HUDEP-2 (cell line): ENCODE data around the gene CCT8.

Experiments used
- DNase-seq, 76 experiments: peaks; one replicate each; lab custom pipeline; 2025; ENCODE audit not compliant: unreplicated experiment in 76 of 76; lab: John Stamatoyannopoulos, UW

CCT8 gene

GRCh38 chr21:29078869-29079767 lies 5.7 kb upstream of the CCT8 start:
- peak in 2 of 76 experiments; percentile 10 to 13 for DNase-seq

DNA sequence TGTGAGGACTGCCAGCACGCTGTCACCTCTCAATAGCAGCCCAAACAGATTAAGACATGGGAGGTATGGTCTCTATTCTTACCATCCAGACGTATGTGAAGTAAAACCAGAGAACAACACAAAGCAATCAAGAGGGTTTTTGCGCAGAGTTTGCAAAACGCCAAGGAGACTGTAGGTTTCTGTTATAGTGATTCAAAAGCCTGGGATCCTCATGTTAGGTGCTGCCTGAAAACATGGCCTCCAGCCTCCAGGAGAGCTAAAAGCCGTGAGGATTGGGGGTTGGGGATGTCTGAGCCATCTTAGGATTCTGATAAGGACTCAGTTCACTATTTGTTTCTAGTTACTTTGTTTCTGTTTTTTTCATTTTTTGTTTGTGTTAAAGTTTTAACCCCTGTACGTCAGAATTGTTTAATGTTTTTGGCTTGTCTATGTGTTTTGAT lies 4.2 kb upstream of the CCT8 start:
- no peak for DNase-seq

GRCh38 chr21:29076731-29077640 lies 3.5 kb upstream of the CCT8 start:
- peak in 6 of 76 experiments; percentile 12 to 39 (median 22) for DNase-seq

GRCh38 chr21:29075706-29076466 lies 2.4 kb upstream of the CCT8 start:
- no peak for DNase-seq

GRCh38 chr21:29074783-29075182 lies 1.3 kb upstream of the CCT8 start:
- no peak for DNase-seq

GRCh38 chr21:29074007-29074376 lies 544 bp upstream of the CCT8 start:
- peak in 1 of 76 experiments; percentile 64 for DNase-seq

DNA sequence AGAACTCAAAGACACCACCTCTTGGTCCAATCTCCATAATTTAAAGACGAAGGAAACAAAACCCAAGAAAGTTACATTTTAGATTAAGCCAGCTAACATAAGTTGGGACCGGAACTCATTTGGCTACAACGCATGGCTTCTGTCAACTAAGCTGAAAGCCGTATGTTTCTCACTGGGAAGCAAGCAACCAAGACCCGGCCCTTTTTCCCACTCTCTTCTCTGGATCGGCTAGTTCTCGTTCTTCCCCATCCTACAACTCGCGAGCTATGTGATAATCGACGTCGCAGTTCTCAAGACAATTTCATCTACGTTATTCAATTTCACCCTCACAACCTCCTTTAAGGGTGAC lies 601 bp downstream of the CCT8 start:
- peak in 9 of 76 experiments; percentile 12 to 61 (median 42) for DNase-seq

DNA sequence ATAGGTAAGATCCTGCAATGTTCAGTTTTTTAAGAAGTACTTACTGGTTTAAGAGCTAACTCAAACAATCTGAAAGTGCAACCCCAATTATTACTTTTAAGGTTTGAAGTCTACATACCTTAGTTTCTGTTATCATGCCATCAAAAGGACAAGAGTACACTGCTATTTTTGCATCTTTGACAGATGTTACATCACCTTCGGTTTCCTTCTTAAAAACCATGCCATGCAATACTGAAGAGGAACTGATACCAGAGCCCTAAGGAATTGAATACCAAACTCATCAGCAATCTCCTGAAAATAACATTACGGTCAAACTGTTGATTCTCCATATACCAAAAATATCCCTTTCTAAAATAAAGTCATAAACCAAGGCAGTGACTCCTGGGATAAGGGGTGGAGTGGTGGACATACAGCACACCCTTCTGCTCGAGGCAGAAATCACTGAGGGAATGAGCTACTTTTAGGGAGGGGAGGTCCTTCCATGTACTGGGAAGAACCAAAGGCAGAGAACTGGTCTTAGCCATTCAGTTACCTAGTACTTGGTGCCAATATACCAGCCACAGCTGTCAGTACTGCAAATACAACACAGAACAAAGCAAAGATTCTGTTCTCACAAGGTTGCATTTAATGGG lies 8.5 kb downstream of the CCT8 start:
- no peak for DNase-seq

DNA sequence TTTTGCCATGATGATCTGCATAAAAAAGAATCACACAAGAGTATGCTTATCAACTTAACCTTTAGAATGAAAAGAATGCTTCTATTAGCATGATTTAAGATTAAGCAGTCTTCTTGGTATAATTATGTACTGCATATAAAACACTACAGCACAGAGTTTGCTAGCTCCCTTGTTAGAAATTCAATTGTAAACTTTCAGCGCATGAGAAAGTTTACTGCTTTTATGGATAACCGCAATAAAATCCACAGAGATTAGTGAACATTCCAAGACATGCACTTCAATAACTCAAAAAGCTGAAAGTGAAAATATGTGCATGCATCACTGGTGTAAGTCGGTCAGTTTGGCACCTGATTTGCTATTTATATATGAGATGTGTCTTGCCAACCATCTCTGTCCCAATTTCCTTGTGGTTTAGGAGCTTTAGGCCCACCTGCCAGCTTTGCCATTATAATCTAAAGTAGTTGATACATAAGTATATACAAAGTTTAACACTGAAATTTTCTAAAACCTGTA lies 16.9 kb downstream of the CCT8 start:
- no peak for DNase-seq

GRCh38 chr21:29056005-29056404 lies 17.4 kb downstream of the CCT8 start:
- DNase-seq: no peak

GRCh38 chr21:29055080-29055479 lies 18.4 kb downstream of the CCT8 start:
- DNase-seq: no peak

DNA sequence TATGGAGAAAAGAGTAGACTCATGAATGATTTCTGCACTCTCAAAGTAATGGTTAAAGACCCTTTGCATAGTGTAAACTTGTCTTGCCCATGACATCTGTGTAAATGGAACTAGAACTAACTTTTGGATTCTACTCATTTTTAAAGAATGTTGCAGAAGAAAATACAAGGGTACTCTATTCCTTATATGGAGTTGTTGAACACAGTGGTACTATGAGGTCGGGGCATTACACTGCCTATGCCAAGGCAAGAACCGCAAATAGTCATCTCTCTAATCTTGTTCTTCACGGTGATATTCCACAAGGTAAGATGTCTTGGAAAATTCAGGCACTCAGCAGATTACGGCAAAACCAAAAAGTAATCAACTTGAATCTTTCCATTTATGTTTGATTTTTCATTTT lies 19.8 kb downstream of the CCT8 start:
- DNase-seq: no peak

GRCh38 chr21:29053011-29053553 lies 20.4 kb downstream of the CCT8 start:
- no peak for DNase-seq

DNA sequence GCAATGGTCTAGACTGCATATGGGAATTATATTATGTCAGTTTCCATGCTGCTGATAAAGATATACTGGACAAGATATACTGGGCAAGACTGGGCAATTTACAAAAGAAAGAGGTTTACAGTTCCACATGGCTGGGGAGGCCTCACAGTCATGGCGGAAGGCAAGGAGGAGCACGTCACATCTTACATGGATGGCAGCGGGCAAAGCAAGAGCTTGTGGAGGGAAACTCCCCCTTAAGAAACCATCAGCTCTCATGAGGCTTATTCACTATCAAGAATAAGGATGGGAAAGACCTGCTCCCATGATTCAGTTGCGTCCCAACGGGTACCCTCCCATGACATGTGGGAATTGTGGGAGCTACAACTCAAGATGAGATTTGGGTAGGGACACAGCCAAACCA lies 21.2 kb downstream of the CCT8 start:
- no peak for DNase-seq

GRCh38 chr21:29034678-29035077 lies 38.8 kb downstream of the CCT8 start:
- no peak for DNase-seq

DNA sequence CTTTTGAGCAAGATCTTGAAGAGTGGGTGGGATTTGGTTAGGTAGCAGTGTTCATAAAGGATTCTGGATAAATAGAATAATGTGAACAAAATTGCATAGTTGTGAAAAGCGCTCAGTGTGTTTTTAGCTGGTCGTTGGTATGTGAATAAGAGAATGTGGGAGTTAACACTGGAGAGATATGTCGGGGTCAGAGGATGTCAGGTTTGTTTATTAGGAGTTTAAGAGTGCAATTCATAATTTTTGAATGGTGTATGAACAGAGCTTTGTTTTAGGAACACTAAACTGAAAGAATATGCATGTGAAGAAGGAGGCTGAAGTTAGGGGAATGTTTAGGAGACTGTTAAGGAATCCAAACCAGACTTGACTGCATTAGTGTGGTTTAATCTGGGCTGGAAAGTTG lies 39.6 kb downstream of the CCT8 start:
- DNase-seq: no peak

GRCh38 chr21:29033301-29033700 lies 40.1 kb downstream of the CCT8 start:
- DNase-seq: no peak

DNA sequence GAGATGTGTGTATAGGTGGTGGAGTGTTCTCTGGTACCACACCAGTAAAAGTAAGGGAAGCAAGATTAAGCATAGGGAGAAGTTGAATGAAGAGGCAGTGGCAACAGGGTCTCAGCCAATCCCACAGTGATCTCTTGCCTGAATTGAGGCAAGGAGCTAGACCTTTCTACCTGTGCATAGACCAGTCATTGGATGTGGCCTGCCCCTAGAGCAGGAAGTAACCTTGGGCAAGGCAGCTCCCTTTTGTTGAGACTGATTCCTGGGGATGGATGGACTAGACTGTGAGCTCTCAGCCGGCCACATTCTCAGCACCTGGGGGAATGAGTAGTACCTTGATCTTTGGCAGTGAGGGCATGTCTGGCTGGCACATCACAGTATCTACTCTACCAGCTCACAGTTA lies 42.5 kb downstream of the CCT8 start:
- DNase-seq: no peak

DNA sequence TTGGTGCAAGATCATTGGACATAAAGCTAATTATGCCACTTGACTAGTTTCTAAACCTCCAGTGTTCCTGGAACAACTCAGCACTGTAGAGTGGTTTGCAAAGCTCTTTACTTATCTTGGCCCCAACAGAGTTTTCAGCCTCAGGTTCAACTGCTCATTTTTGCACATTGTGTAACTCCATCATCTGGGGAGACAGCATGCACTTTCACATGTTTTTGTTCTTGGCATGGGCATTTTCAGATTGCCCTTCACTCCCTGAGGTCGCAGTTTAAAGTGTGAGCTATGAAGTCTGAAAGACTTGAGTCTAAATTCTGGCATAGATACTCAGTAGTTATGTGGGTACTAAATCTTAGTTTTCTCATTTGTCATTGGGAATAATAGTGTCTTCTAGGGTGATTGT lies 43.9 kb downstream of the CCT8 start:
- no peak for DNase-seq

GRCh38 chr21:29025328-29025713 lies 48.1 kb downstream of the CCT8 start:
- no peak for DNase-seq
